ENCODE data around the gene NSUN3.

NSUN3 gene

DNA sequence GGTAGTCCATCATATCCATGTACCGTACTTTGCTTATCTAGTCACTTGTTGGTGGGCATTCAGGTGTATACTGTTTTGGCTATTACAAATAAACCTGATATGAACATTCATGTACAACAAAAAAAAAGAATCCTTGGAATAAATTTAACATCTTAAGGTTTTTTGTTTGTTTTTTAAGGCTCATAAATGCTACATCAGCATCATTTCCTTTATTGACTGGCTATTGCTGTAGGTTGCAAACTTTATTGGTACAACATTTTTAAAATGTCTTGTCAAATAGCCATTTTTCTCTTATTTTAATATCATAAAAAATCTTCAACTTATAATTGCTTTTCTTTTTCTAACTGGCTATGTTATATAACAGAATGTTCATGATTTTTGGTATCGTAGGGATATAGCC lies 16.3 kb upstream of the NSUN3 start:
- DNase-seq (ENCODE audit: low read depth), result no peak
- H3K9me3 ChIP-seq (ENCODE audit: control insufficient read depth, low read length), result no peaks in the 10 kb centered on the region
- H3K27me3 ChIP-seq (replicated peaks; ENCODE audit: control insufficient read depth, insufficient read depth, low read length), result no peaks in the 10 kb centered on the region
- H3K9ac ChIP-seq (ENCODE audit: low read length), result no peak overlapping the region
- H3K4me3 ChIP-seq (ENCODE audit: low read length), result no peak overlapping the region
- peaks cover 9% of the 10 kb centered on the region for H3K36me3 ChIP-seq (ENCODE audit: control insufficient read depth, insufficient read depth, low read length, severe bottlenecking)
- no peaks in the 10 kb centered on the region for H3K4me1 ChIP-seq (ENCODE audit: control insufficient read depth, insufficient read depth, low read length)

DNA sequence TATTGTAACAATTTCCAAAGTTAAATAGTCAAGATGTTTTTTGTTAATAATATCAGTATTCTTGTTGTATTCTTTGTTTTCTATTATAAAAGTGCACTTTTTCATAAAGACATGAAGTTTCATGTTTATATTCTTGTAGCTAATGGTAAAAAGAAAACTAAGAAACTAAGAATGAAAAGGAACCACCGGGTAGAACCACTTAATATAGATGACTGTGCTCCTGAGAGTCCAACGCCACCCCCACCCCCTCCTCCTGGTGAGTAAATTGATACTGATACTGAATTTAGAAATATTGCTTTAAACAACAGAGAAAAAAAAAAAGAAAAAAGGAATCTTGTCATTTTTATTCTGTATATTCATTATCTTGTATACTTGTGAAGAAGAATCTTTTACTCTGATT lies 13.6 kb upstream of the NSUN3 start:
- H3K4me3 ChIP-seq (ENCODE audit: low read length), result no peak overlapping the region
- peaks cover 18% of the 10 kb centered on the region for H3K36me3 ChIP-seq (ENCODE audit: control insufficient read depth, insufficient read depth, low read length, severe bottlenecking)
- H3K9ac ChIP-seq (ENCODE audit: low read length), result no peak overlapping the region
- H3K9me3 ChIP-seq (ENCODE audit: control insufficient read depth, low read length), result no peaks in the 10 kb centered on the region
- H3K27me3 ChIP-seq (replicated peaks; ENCODE audit: control insufficient read depth, insufficient read depth, low read length), result no peaks in the 10 kb centered on the region
- no peaks in the 10 kb centered on the region for H3K4me1 ChIP-seq (ENCODE audit: control insufficient read depth, insufficient read depth, low read length)
- no peak for DNase-seq (ENCODE audit: low read depth)

DNA sequence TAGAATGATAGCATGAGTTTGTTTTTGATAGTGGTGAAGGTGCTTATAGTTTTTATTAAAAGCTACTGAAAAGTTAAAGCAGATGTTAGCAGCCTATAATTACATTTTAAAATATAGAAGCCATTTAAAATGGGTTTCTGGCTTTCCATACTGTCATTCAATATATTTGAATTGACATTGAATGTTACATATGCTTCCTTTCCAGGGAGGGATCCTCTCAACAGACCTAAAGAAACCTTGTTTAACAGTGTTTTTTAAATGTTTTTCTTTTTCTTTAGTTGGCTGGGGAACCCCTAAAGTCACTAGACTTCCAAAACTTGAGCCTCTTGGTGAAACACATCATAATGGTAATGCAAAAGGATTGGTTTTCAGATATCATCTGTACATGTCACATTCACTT lies 12.3 kb upstream of the NSUN3 start:
- peaks cover 22% of the 10 kb centered on the region for H3K36me3 ChIP-seq (ENCODE audit: control insufficient read depth, insufficient read depth, low read length, severe bottlenecking)
- DNase-seq (ENCODE audit: low read depth), result no peak
- no peak overlapping the region for H3K4me3 ChIP-seq (ENCODE audit: low read length)
- H3K9ac ChIP-seq (ENCODE audit: low read length), result no peak overlapping the region
- H3K9me3 ChIP-seq (ENCODE audit: control insufficient read depth, low read length), result no peaks in the 10 kb centered on the region
- no peaks in the 10 kb centered on the region for H3K27me3 ChIP-seq (replicated peaks; ENCODE audit: control insufficient read depth, insufficient read depth, low read length)
- H3K4me1 ChIP-seq (ENCODE audit: control insufficient read depth, insufficient read depth, low read length), result no peaks in the 10 kb centered on the region

DNA sequence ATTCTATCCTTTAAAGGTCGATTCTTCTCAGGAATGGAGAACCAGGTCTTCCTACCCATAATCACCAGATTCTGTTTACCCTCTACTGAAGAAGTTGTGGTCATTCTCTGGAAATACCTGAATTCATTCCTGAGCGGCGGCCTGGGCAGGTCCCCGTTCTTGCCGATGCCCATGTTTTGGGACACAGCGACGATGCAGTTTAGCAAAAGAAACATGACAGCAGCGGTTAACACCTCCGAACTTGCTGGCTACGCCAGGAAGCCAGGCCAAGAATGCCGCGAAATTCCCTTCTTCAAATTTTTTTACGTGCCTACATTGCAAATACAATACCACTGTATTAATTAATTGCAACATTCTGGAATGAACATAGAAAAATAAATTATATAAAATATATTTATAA lies 1.6 kb upstream of the NSUN3 start:
- Histone ChIP-seq H3K36me3 (ENCODE audit: control insufficient read depth, insufficient read depth, low read length, severe bottlenecking) (peaks cover 14% of the 10 kb centered on the region), H3K27me3 (replicated peaks; ENCODE audit: control insufficient read depth, insufficient read depth, low read length) (no peaks in the 10 kb centered on the region), H3K4me1 (ENCODE audit: control insufficient read depth, insufficient read depth, low read length) (peaks cover 16% of the 10 kb centered on the region), H3K9ac (ENCODE audit: low read length) (no peak overlapping the region), H3K4me3 (ENCODE audit: low read length) (no peak overlapping the region), H3K9me3 (ENCODE audit: control insufficient read depth, low read length) (no peaks in the 10 kb centered on the region)
- DNase-seq (ENCODE audit: low read depth), result no peak

DNA sequence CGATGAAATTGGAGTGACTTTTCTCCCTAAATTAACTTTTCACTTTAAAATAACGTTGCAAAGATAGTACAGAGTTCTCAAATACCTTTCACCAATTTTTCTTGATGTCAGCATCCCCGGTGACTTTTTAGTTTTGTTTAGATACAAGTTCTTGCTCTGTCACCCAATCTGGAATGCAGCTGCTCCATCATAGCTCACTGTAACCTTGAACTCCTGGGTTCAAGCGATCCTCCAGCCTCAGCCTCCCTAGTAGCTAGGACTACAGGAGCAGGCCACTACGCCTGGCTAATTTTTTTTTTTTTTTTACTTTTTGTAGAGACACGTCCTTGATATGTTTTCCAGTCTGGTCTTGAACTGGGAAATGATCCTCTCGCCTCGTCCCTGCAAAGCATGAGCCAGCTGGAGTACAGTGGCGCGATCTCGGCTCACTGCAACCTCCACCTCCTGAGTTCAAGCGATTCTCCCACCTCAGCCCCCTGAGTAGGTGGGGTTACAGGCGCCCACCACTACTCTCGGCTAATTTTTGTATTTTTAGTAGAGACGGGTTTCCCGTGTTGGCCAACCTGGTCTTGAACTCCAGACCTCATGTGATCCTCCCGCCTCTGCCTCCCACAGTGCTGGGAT lies 747 bp downstream of the NSUN3 start:
- DNase-seq (ENCODE audit: low read depth), result peak; percentile 32
- Histone ChIP-seq H3K27me3 (replicated peaks; ENCODE audit: control insufficient read depth, insufficient read depth, low read length) (no peaks in the 10 kb centered on the region), H3K9me3 (ENCODE audit: control insufficient read depth, low read length) (no peaks in the 10 kb centered on the region), H3K4me3 (ENCODE audit: low read length) (peak overlapping the region; percentile 95), H3K36me3 (ENCODE audit: control insufficient read depth, insufficient read depth, low read length, severe bottlenecking) (peaks cover 5% of the 10 kb centered on the region), H3K9ac (ENCODE audit: low read length) (peak overlapping the region; percentile 97), H3K4me1 (ENCODE audit: control insufficient read depth, insufficient read depth, low read length) (peaks cover 16% of the 10 kb centered on the region)

DNA sequence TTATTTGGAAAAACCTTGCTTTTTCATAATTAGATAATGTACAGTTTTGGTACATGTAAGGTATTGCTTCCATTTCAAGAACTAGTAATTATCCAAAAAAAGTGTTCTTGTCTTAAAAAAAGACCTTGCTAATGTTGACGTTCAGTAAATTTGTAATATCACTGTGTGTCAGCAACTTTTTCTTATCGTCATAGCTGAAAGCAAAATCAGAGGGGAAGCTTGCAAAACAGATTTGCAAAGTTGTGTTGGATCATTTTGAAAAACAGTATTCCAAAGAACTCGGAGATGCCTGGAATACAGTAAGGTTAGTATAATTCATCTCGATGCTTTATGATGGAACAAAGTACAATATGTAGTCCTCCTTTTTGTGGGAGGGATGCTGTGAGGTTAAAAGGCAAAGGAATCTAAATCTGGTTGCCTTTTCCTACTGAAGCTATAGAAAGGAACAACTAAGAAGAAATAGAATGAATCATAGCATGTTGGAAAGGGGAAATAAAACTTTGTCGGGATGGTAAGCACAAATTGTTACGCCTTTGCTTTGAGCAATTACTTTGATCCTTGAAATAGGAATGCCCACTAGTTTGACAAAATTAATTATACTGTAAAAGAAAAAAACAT lies 1.5 kb downstream of the NSUN3 start:
- Histone ChIP-seq H3K27me3 (replicated peaks; ENCODE audit: control insufficient read depth, insufficient read depth, low read length) (no peaks in the 10 kb centered on the region), H3K4me3 (ENCODE audit: low read length) (peak overlapping the region; percentile 95), H3K4me1 (ENCODE audit: control insufficient read depth, insufficient read depth, low read length) (peaks cover 16% of the 10 kb centered on the region), H3K9me3 (ENCODE audit: control insufficient read depth, low read length) (no peaks in the 10 kb centered on the region), H3K9ac (ENCODE audit: low read length) (peak overlapping the region; percentile 97), H3K36me3 (ENCODE audit: control insufficient read depth, insufficient read depth, low read length, severe bottlenecking) (peaks cover 5% of the 10 kb centered on the region)
- no peak for DNase-seq (ENCODE audit: low read depth)

DNA sequence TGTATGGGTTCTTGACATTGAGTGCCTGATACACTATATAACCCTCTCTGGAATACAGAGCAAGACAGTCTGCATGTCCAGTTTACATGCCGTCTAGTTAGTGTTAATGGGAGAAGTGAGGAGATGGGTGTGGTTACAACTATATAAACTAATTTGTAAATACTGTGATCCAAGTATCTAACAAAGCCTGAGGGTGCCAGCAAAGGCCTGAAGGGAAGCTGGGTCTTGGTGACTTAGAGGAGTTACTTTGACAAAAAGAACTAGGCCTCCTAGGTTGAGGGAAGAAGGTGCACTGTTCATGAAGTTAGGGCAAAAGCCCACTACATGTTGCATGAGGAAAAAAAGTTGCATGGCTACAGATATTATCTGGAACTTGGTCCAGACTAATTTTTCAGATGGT lies 2.3 kb downstream of the NSUN3 start:
- no peak for DNase-seq (ENCODE audit: low read depth)
- Histone ChIP-seq H3K4me1 (ENCODE audit: control insufficient read depth, insufficient read depth, low read length) (peaks cover 16% of the 10 kb centered on the region), H3K36me3 (ENCODE audit: control insufficient read depth, insufficient read depth, low read length, severe bottlenecking) (peaks cover 2% of the 10 kb centered on the region), H3K9ac (ENCODE audit: low read length) (no peak overlapping the region), H3K27me3 (replicated peaks; ENCODE audit: control insufficient read depth, insufficient read depth, low read length) (no peaks in the 10 kb centered on the region), H3K4me3 (ENCODE audit: low read length) (no peak overlapping the region), H3K9me3 (ENCODE audit: control insufficient read depth, low read length) (no peaks in the 10 kb centered on the region)

DNA sequence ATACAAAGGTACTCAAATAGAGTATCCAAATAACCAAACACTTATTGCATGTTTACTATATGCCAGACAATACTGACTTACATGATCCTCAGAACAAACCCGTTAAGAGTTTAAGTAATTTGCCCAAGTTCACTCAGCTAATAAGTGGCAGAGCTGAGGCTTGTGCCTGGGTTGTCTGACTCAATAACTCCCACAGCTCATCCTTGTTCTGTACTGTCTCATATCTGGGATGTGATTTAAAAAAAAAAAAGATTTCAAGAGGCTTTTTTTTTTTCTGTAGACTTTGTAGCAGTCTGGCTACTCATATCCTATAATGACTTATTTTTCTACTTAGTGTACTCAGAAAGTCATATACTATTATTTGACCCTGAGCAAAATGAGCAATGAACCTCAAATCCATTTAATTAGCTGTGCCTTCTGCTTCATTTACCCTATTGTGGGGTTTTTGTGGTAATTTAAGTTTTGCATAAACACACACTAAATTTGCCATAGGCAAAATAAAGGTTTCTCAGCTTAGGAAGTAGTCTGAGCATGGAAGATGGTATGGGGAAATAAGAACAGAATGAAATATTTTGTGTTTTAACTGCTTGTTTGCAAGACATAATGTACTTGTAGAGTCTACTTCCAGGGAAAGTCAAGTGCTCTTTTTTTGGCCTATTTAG lies 3.1 kb downstream of the NSUN3 start:
- no peak for DNase-seq (ENCODE audit: low read depth)
- no peaks in the 10 kb centered on the region for H3K27me3 ChIP-seq (replicated peaks; ENCODE audit: control insufficient read depth, insufficient read depth, low read length)
- H3K36me3 ChIP-seq (ENCODE audit: control insufficient read depth, insufficient read depth, low read length, severe bottlenecking), result no peaks in the 10 kb centered on the region
- H3K9me3 ChIP-seq (ENCODE audit: control insufficient read depth, low read length), result no peaks in the 10 kb centered on the region
- H3K9ac ChIP-seq (ENCODE audit: low read length), result no peak overlapping the region
- H3K4me1 ChIP-seq (ENCODE audit: control insufficient read depth, insufficient read depth, low read length), result peaks cover 16% of the 10 kb centered on the region
- no peak overlapping the region for H3K4me3 ChIP-seq (ENCODE audit: low read length)

DNA sequence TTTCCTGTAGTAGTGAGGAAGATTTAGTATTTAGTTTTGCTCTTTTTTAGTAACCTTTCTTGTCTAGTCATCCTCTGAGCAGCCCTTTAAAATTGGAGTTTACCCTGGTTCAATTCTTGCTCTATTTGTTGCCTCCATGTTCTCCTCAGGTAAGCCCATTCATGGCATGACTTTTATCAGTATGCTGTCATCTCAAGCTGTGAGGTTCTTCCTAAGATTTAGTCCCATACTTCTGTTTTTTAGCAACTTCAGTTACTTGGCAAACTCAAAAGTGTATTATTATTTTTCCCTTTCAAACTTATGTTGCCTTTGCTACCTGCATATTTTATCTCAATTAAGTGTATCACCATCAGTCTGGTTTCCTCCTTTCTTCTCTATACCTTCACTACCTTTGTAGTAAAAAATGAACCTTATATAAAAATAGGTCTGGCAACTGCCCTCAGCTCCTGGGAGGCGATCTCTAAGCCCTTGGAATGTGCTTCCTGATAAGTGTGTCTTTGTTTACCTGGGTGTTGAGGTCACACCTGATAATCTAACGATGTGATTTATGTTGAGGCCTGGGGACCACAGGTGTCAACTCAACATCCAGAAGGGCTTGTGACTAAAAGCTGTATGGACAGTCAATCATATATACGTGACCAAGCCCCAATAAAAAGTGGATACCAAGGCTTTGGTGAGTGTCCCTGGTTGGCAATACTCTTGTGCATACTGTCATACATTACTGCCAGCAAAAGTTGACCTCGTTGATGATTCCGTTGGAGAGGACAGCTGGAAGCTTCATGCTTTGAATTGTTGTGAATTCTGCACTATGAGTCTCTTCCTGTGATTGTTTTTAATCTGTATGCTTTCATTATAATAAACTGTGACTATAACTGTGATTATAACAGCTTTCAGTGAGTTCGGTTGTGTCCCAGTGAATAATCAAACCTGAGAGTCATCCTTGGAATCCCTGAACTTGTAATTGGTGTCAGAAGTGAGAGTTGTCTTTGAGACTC lies 3.9 kb downstream of the NSUN3 start:
- Histone ChIP-seq H3K36me3 (ENCODE audit: control insufficient read depth, insufficient read depth, low read length, severe bottlenecking) (no peaks in the 10 kb centered on the region), H3K4me1 (ENCODE audit: control insufficient read depth, insufficient read depth, low read length) (peaks cover 16% of the 10 kb centered on the region), H3K9ac (ENCODE audit: low read length) (no peak overlapping the region), H3K4me3 (ENCODE audit: low read length) (no peak overlapping the region), H3K9me3 (ENCODE audit: control insufficient read depth, low read length) (no peaks in the 10 kb centered on the region), H3K27me3 (replicated peaks; ENCODE audit: control insufficient read depth, insufficient read depth, low read length) (no peaks in the 10 kb centered on the region)
- DNase-seq (ENCODE audit: low read depth), result no peak

DNA sequence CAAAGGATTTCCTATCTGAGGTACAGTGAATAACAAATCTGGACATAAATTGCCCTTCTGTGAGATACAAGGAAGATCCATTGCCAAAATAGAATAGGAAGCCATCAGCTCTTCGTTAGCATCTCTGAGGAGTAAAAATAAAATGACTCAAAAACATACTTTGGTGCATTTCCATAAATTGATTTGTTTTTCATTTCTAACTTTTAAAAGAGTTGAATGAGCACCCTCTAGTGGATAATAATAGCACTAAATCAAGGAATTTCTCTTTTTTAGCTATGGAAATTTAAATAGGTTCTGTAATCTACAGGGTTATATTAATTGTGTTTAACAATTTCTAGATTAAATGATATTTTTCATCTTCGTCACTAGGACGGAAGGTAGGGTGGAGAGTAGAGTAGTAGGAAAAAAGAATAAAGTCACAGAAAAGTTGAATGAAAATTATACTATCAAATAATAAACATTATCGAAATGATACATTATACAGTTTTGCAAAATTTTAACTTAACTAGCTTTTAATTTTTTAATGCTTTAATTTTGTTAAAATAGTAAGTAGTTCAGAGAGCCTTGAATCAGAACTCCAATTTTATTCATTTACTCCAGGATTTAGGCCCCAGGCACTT lies 6.4 kb downstream of the NSUN3 start:
- no peaks in the 10 kb centered on the region for H3K36me3 ChIP-seq (ENCODE audit: control insufficient read depth, insufficient read depth, low read length, severe bottlenecking)
- H3K4me1 ChIP-seq (ENCODE audit: control insufficient read depth, insufficient read depth, low read length), result peaks cover 2% of the 10 kb centered on the region
- H3K4me3 ChIP-seq (ENCODE audit: low read length), result peak overlapping the region; percentile 26
- peak; percentile 80 for DNase-seq (ENCODE audit: low read depth)
- no peaks in the 10 kb centered on the region for H3K9me3 ChIP-seq (ENCODE audit: control insufficient read depth, low read length)
- no peaks in the 10 kb centered on the region for H3K27me3 ChIP-seq (replicated peaks; ENCODE audit: control insufficient read depth, insufficient read depth, low read length)
- peak overlapping the region; percentile 37 for H3K9ac ChIP-seq (ENCODE audit: low read length)

Measured in adipocyte (in vitro differentiated cells).